Fibroblast of lung (primary cell): ENCODE measurements around the gene CHN2.

Experiments
- EZH2 ChIP-seq: IDR thresholded peaks from 2 replicates; pipeline ENCODE4 v1.5.1; 2012; ENCODE audit warnings: low read length, control low read depth, mild to moderate bottlenecking; ENCODE audit errors: missing control alignments
- TF ChIP-seq, protein P1 (sequence below), 2 donors: IDR thresholded peaks in 1 of 2; conservative IDR thresholded peaks in 1 of 2; 1 replicate in 1 of 2; 2 replicates in 1 of 2; pipeline ENCODE4 v1.5.1; 2011 to 2012; ENCODE audit warnings: low read length in 2 of 2, control low read depth in 1 of 2, inconsistent platforms in 1 of 2, low read depth in 1 of 2, mild to moderate bottlenecking in 1 of 2

DNA sequence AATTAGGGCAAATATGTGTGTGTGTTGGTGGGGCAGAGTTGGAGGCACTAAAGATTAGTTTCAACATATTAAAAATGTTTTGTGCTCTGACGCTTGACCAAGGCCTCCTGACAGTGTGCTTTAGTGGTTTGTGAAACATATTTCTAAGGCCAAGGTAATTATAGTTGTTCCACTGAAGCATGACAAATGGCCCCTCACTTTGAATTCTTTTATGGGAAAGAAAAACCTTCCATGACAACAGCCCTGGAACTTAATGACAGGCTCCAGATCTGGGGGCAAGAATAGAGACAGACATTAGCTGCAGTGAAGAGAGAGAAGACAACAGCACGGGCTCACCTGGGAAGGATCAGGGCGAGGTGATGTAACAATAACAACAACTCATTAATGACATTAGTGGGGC is 155.8 kb downstream of the CHN2 start:
- TF ChIP-seq, protein P1, sequence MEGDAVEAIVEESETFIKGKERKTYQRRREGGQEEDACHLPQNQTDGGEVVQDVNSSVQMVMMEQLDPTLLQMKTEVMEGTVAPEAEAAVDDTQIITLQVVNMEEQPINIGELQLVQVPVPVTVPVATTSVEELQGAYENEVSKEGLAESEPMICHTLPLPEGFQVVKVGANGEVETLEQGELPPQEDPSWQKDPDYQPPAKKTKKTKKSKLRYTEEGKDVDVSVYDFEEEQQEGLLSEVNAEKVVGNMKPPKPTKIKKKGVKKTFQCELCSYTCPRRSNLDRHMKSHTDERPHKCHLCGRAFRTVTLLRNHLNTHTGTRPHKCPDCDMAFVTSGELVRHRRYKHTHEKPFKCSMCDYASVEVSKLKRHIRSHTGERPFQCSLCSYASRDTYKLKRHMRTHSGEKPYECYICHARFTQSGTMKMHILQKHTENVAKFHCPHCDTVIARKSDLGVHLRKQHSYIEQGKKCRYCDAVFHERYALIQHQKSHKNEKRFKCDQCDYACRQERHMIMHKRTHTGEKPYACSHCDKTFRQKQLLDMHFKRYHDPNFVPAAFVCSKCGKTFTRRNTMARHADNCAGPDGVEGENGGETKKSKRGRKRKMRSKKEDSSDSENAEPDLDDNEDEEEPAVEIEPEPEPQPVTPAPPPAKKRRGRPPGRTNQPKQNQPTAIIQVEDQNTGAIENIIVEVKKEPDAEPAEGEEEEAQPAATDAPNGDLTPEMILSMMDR (conservative IDR thresholded peaks at IDR 0.05 in 1 of 2, IDR thresholded peaks at IDR 0.05 in 1 of 2; ENCODE audit: low read depth in 1 of 2, low read length in 2 of 2), result no peak
- no peak for TF ChIP-seq EZH2
